ENCODE data around the gene COX8C.

DNA sequence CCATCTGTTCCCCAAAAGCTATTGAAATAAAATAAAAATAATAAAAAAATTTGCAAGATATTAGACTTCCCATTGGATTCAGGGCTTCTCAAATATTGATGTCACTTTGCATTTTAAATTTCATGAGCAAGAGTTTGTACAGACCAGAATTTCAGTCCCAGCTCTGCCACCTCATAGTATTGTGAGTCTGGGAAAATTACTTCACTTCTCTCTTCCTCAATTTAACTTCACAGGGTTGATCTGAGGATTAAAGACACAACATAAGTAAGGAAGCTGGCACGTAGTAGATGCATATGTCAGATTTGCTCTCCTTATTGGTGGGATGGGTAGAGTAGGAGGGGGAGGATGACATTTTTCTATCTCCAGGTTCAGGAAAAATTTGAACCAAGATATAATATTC is 32.8 kb downstream of the COX8C start:
- TF ChIP-seq TCF7L2 (IDR thresholded peaks at IDR 0.05; ENCODE audit: low read depth, low read length) = no peak
- TF ChIP-seq, protein P1, sequence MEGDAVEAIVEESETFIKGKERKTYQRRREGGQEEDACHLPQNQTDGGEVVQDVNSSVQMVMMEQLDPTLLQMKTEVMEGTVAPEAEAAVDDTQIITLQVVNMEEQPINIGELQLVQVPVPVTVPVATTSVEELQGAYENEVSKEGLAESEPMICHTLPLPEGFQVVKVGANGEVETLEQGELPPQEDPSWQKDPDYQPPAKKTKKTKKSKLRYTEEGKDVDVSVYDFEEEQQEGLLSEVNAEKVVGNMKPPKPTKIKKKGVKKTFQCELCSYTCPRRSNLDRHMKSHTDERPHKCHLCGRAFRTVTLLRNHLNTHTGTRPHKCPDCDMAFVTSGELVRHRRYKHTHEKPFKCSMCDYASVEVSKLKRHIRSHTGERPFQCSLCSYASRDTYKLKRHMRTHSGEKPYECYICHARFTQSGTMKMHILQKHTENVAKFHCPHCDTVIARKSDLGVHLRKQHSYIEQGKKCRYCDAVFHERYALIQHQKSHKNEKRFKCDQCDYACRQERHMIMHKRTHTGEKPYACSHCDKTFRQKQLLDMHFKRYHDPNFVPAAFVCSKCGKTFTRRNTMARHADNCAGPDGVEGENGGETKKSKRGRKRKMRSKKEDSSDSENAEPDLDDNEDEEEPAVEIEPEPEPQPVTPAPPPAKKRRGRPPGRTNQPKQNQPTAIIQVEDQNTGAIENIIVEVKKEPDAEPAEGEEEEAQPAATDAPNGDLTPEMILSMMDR (IDR thresholded peaks at IDR 0.05) = no peak
- no peak for TF ChIP-seq POLR2AphosphoS5 (IDR thresholded peaks at IDR 0.05; ENCODE audit: low read depth, low read length)
- TF ChIP-seq, protein P2, sequence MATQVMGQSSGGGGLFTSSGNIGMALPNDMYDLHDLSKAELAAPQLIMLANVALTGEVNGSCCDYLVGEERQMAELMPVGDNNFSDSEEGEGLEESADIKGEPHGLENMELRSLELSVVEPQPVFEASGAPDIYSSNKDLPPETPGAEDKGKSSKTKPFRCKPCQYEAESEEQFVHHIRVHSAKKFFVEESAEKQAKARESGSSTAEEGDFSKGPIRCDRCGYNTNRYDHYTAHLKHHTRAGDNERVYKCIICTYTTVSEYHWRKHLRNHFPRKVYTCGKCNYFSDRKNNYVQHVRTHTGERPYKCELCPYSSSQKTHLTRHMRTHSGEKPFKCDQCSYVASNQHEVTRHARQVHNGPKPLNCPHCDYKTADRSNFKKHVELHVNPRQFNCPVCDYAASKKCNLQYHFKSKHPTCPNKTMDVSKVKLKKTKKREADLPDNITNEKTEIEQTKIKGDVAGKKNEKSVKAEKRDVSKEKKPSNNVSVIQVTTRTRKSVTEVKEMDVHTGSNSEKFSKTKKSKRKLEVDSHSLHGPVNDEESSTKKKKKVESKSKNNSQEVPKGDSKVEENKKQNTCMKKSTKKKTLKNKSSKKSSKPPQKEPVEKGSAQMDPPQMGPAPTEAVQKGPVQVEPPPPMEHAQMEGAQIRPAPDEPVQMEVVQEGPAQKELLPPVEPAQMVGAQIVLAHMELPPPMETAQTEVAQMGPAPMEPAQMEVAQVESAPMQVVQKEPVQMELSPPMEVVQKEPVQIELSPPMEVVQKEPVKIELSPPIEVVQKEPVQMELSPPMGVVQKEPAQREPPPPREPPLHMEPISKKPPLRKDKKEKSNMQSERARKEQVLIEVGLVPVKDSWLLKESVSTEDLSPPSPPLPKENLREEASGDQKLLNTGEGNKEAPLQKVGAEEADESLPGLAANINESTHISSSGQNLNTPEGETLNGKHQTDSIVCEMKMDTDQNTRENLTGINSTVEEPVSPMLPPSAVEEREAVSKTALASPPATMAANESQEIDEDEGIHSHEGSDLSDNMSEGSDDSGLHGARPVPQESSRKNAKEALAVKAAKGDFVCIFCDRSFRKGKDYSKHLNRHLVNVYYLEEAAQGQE (IDR thresholded peaks at IDR 0.05; ENCODE audit: insufficient read depth in 1 of 2, low read depth in 2 of 2, low read length in 1 of 2) = no peak
